Endothelial cell of umbilical vein (primary cell): ENCODE results near the gene MAPKAP1.

Experiments used
- CTCF ChIP-seq, 2 donors: IDR thresholded peaks; 1 replicate in 1 of 2; 2 replicates in 1 of 2; pipeline ENCODE4 v1.5.1; 2011; ENCODE audit warnings: low read length in 2 of 2, mild to moderate bottlenecking in 2 of 2, moderate library complexity in 2 of 2, control low read depth in 1 of 2, inconsistent platforms in 1 of 2, low read depth in 1 of 2; ENCODE audit not compliant: insufficient read depth in 1 of 2; ENCODE audit errors: extremely low read depth in 1 of 2
- EZH2 ChIP-seq: IDR thresholded peaks from 2 replicates; pipeline ENCODE4 v1.6.1; 2012; ENCODE audit warnings: borderline replicate concordance, low read depth, mild to moderate bottlenecking, moderate library complexity, low read length, inconsistent platforms; ENCODE audit not compliant: severe bottlenecking
- GATA2 ChIP-seq: IDR thresholded peaks from 2 replicates; pipeline ENCODE4 v1.7.0; 2011; ENCODE audit warnings: low read depth, mild to moderate bottlenecking, moderate library complexity, mixed read lengths, low read length; ENCODE audit not compliant: insufficient read length, insufficient read depth
- JUN ChIP-seq: IDR thresholded peaks from 2 replicates; pipeline ENCODE4 v1.6.1; 2011; ENCODE audit warnings: borderline replicate concordance, low read depth; ENCODE audit not compliant: insufficient read length, insufficient read depth
- POLR2A ChIP-seq: IDR thresholded peaks from 2 replicates; pipeline ENCODE4 v1.6.1; 2012; ENCODE audit warnings: low read depth, mild to moderate bottlenecking, control low read depth, low read length
- POLR2AphosphoS5 ChIP-seq: IDR thresholded peaks from 2 replicates; pipeline ENCODE4 v1.6.1; 2012; ENCODE audit warnings: low read depth, mild to moderate bottlenecking, control low read depth, low read length, moderate library complexity; ENCODE audit not compliant: insufficient read depth

GRCh38 chr9:125387861-125388524, 319.0 kb downstream of the MAPKAP1 start:
- TF ChIP-seq POLR2A (no peak), CTCF (IDR thresholded peaks at IDR 0.05; ENCODE audit: extremely low read depth in 1 of 2, insufficient read depth in 1 of 2, low read depth in 1 of 2, low read length in 2 of 2) (no peak), EZH2 (no peak), JUN (no peak), GATA2 (no peak), POLR2AphosphoS5 (no peak)
